Measurements from ENCODE around the gene FGD4.

DNA sequence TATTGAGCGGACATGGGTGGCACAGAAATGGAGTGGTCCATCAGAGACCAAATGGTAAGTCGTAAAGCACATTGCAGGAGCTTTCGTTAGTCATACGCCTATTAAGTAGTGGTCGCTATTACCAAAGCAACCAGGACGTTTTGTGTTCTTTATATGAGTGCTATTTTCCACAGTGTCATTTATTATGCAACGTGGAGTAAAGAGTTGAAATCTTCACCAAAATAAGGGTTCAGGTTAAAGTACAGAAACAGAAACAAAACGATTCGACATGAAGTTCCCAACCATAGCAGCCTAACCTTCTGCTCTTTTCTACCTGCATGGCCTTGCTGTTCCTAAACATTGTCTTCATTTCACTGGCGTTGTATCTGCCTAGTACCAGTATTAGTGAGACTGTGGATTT, 20.1 kb upstream of the FGD4 start:
- TF ChIP-seq CTCF (IDR thresholded peaks at IDR 0.05) (no peak), POLR2A (IDR thresholded peaks at IDR 0.05) (no peak), POLR2AphosphoS5 (IDR thresholded peaks at IDR 0.05) (no peak)
